Inflammatory macrophage (primary cell): ENCODE results near the gene MAN2B2.
"Not testable (repeated sequence)": the region's sequence is repeated elsewhere in the genome, so short reads cannot be mapped to it uniquely, and the experiment has no call there.

ENCODE experiments used
- DNase-seq, 2 donors: peaks; one replicate each; pipeline ENCODE4 v3.0.0-alpha.2; 2020 to 2022

MAN2B2 gene

DNA sequence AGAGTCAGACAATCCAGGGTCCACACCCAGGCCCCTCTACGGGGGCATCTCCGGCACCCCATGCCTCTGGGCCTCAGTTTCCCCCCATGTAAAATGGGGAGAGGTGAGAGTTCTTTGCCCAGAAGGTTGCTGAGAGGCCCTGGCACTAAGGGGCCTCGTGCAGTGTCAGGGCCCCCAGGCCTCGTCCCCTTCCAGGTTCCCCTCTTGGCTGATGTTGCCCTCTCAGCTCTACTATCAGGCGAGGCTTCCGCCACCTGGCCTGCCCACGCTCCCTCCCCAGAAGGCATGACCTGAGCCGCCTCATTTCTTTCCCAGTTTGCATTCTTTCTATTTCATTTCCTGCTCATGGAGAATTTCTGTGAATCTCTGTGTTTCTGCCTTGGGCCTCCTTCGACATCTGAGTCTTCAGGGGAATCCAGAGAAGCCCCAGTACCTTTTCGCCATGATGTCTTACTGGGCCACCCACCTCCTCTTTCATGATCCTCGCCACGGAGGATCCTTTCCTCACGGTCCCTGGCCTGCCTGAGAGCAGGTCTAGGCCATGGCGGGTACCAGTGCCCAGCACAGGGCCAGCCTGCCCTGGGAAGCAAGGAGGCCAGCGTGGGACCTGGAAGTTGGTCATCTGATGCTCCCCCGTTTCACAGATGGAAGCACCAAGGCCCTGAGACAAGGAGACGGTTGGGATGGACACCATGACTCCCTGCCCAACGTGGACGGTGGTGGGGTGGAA, 43.6 kb downstream of the MAN2B2 start:
- no peak for DNase-seq

DNA sequence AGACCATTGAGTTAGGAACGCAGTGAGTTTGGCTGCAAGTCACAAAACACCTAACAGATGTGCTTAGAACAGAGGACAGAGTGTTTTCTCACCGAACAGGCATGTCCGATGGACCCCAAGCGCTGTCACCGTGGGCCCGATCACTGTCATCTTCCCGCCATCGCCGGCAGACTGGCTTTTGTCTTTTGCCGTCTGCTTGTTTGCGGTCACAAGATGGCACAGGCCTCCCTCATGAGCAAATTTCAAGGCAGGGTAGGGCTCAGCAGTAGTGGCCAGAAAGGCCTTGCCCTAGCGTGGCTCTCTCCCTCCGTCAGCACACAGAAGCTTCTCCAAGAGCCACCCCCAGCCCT, 44.1 kb downstream of the MAN2B2 start:
- no peak for DNase-seq

DNA sequence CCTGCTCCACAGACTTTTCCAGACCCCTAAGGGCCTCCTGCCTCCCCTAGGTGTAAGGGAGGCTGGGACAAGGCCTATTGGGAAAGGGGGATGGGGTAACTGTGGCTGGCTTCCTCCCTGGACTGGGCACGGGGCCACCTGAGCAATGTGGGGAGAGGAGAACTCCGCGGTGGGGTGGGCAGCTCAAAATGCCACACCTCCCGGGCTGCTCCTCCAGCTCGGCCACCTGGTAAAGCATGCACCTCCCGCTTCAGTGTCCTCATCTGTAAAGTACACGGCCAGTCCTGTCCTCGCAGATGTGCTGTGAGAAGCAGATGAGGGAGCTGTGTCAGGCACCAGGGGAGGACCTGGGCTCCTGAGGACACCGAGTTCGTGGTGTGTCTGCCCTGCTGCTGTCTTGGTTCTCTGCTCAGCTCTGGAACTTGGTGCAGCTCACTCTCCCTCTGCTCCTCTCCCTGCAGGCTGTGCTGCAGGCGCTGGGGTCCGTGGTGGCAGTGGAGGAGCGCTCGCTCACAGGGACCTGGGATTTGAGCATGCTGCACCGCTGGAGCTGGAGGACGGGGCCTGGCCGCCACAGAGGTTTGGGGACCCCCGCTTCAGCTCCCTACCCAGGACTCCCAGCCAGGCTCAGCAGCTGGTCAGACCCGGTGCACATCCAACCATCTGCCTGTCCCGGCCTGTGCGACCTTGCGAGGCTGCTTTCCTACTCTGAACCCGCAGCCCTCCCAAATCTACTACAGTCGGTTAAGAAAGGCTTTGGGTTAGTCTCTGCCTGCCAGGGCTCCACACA, 44.7 kb downstream of the MAN2B2 start:
- no peak for DNase-seq

DNA sequence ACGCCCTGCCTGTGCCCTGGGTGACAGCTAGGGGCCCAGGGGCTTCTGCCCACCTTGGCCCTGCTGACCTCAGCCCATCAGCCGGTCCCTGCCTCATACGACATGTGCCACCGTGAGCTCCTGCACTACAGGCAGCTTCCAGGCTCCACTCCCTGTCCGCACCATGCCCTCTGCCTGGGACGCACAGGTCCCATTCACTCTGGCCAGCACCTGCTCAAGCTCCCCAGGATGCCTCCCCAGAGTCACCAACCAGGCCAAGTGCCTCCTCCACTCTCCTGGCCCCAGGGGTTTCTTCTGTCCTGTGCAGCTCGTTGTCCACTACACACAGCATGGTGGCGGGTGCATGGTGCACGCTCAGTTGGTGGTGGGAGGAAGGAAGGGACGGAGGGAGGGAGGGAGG, 45.3 kb downstream of the MAN2B2 start:
- DNase-seq = no peak

DNA sequence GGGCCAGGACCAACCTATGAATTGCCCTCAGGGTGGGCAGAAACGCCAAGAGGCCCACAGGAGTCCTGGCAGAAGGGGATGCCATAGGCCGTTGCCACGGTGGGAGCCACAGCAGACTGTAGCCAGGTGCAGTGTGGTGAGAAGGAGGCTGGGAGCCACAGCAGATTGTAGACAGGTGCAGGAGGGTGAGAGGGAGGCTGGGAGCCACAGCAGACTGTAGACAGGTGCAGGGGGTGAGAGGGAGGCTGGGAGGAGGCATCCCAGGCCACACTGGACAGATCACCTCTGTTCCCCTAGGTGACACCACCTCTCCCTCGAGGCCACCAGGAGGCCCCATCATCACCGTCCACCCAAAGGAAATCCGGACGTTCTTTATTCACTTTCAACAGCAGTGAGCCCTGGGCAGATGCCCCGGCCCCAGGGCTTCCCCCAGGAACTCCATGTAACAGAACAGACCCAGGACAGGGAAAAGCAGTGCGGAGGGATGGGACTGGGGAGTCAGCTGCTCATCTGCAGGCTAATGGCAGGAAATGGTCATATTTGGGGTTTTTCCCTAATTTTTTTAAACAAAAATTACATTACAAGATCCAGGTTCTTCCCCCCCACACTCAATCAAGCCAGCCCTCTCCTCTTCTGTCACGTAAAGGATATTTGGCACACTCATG, 46.0 kb downstream of the MAN2B2 start:
- DNase-seq = no peak

DNA sequence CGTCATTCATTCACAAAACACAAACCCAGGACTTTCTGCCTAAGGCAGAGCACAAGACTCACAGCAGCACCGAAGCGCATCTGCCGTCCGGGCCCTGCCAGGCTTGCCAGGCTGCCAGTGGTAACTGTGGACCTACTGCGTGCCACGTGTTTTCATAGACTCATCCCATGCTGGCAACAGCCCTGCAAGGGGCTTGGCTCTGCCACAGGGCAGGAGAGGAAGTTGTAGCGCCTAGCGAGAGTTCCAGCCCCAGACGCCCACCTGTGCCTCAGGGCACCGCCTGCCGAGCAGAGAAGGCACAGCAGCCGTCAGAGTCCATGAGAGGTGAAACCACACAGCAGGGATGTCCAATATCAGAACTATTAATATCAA, 46.6 kb downstream of the MAN2B2 start:
- no peak for DNase-seq

DNA sequence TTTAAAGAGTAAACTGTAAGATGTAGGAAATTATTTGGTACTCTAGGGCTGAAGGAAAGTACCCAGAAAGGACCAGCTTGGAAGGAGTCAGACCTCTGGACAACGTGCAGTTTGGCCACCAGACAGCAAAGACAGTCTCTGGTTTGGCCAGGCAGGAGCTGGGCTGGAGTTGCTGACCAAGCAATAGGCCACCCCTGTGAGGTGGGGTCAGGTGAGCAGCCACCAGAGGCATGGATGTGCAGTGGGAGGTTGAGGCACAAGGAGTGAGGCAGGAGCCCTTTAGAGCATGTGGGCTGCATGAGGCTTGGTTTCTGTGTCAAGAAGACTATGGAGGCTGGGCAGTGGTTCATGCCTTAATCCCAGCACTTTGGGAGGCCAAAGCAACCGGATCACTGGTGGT, 47.8 kb downstream of the MAN2B2 start:
- DNase-seq = no peak

DNA sequence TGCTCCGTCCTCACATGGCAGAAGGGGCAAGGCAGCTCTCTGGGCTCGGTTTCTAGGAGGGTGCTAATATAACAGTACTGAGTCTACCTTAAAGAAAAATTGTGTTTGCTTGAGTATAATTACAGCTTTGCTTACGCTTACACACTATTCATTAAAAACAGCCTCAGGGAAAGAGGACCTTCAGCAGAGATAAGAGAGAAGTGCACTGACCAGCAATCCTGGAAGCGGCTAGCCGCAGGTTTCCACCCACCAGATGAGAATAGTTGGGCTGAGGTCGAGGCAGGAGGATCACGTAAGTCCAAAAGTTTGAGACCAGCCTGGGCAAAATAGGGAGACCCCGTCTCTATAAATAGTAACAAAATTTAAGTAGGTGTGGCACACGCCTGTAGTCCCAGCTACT, 50.3 kb downstream of the MAN2B2 start:
- DNase-seq = no peak

DNA sequence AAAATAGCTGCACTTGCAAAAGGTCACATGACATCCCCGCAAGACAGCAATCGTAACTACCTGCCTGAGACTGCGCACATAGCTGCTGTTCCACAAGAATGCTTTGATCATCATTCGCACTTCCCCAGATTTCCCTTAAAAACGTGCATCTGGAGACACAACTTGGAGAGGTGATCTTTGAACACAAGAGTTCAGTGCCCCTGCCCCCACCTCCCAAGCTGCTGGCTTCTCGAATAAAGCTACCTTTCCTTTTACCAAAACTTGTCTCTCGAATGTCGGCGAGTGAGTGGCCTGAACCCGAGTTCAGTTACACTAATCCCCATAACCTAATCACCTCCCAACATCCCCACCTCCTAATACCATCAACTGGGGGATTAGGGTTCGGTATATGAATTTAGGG, 51.1 kb downstream of the MAN2B2 start:
- no peak for DNase-seq

DNA sequence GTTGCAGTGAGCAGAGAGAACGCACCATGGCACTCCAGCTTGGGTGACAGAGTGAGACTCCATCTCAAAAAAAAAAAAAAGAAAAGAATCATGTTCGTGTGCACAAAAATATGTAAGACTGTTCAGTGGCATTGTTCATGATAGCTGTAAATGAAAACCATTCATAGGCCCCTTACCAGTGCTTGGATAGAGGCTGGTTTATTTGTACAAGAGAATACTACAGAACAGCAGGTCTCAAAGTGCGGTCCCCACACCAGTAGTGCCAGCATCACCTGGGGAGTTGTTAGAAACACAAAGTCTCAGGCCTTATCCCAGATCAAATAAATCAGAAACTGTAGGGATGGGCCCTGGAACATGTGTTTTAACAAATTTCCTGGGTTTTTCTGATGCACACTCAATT, 52.8 kb downstream of the MAN2B2 start:
- no peak for DNase-seq

DNA sequence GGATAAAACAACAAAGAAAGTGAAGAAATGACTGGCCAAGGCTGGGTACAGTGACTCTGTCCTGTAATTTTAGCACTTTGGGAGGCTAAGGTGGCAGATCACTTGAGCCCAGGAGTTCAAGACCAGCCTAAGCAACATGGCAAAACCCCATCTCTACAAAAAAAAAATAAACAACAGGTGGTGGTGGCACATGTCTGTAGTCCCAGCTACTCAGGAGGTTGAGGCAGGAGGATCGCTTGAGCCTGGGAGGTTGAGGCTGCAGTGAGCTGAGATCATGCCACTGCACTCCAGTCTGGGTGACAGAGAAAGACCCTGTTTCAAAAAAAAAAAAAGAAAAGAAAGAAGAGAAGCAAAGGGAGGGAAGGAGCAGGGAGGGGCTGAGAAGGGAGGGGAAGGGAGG, 53.5 kb downstream of the MAN2B2 start:
- not testable (repeated sequence) for DNase-seq

DNA sequence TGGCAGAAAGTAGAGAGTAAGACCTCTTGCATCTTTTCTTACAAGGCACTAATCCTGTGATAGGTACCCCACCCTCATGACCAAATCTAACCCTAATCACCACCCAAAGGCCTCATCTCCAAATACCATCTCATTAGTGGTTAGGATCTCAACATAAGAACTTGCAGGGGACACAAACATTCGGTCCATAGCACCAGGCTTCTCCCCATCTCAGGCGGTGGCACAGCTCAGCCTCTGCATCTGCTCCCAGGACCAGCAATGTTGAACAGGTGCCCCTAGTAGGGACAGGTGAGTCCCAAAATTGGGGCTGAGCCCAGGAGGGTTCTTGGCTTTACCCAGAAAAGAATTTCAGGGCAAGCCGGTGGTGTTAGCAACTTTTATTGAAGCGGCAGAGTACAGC, 57.1 kb downstream of the MAN2B2 start:
- no peak for DNase-seq

DNA sequence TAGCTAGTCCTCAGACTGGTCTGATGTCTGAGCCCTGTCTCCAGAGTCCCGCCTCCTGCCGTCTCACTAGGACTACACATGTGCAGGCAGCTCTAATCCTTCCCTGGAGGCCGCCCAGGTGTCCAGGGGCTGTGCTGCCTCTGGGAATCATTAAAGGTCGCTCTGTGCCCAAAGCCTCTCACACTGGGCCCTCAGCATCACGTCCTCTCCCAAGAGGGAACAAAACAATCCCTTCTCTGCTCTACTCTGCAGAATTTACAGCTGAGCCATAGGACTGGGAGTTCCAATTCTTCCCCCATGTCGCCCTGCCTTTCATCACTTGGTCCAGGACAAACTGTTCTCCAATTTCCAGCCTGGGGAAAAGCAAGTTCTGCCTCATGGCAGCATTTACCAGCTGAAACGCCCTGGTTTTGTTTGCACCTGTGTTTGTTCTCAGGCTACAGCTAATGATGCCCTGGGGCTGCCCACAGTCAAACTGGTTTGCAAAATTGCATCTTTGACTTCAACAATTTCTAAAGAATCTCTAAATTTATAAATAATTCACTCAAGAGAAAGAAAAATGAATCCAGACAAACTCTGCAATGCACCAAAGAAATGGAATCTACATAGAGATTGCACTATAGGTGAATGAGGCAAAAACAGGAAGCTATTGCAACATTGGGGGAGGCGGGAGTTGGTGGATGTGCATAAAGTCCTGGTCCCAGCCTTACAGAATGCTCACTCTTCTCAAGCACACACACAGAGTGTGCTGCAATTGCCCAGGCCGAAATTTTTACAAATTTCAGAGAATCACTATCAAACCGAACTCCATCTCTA, 58.3 kb downstream of the MAN2B2 start:
- peak; percentile 89 to 90 for DNase-seq

DNA sequence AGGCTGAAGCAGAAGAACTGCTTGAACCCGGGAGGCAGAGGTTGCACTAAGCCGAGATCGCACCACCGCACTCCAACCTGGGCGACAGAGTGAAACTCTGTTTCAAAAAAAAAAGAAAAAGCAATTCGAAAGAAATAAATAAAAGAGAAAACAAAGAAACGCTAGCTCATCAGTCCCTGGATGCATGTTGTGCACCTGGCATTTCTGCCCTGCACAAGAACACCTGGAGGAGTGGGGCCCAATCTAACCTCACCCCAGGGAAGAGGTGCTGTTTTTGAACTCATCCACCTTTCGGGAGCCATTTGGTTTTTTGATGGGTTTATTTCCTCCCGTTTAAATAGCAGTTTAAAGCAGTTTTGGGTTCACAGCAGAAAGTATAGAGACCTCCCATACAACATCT, 59.8 kb downstream of the MAN2B2 start:
- DNase-seq = no peak

DNA sequence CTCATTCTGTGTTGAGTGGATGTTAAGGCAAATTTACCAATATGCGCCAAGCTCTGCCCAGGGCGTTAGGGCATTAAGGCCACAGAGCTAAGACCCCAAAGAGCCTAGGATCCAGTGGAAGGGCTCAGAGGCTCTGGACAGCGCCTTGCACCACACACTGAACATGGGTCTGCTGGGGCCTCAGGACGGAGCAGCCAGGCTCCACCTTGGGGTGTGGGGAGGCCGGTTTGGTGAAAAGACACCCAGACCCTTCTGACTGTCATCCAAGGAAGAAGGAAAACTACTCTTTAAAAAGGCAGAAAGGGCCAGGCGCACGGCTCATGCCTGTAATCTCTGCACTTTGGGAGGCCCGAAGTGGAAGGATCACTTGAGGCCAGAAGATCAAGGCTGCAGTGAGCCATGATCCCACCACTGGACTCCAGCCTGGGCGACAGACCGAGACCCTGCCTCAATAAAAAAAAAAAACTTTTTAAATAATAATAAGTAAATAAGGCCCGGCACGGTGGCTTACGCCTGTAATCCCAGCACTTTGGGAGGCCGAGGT, 64.2 kb downstream of the MAN2B2 start:
- no peak for DNase-seq

DNA sequence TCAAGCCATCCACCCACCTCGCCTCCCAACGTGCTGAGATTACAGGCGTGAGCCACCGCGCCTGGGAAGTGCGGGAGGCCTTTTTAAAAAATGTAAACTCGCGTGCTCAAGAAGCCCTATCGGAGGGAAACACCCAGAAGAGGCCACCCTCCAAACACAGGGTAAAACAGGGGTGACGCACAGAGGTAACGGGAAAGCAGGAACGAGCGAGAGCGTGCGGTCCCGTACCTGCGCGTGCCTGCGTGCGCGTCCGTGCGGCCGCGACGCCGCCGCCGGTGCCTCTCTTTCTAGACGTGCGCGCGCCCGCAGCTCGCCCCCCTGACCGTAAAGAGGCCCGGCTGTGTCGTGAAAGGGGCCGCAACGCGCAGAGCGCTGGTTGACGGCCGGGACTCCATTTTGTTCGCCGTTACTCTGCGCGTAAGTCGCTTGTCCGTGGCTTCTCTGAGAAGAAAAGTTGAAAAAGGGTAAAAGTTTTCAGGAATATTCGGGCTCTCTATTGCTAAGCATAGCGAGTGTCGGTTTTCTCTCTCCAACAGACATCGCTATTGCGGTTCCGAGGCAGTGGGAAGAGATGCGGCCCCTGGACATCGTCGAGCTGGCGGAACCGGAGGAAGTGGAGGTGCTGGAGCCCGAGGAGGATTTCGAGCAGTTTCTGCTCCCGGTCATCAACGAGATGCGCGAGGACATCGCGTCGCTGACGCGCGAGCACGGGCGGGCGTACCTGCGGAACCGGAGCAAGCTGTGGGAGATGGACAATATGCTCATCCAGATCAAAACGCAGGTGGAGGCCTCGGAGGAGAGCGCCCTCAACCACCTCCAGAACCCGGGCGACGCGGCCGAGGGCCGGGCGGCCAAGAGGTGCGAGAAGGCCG, 65.5 kb downstream of the MAN2B2 start, which contains the start of gene MRFAP1:
TSS of gene MRFAP1 (plus strand) at position 394 of the 872 bp plus-strand sequence. CDS start at position 572, 178 bp downstream.
- DNase-seq = peak; percentile 93 to 95

DNA sequence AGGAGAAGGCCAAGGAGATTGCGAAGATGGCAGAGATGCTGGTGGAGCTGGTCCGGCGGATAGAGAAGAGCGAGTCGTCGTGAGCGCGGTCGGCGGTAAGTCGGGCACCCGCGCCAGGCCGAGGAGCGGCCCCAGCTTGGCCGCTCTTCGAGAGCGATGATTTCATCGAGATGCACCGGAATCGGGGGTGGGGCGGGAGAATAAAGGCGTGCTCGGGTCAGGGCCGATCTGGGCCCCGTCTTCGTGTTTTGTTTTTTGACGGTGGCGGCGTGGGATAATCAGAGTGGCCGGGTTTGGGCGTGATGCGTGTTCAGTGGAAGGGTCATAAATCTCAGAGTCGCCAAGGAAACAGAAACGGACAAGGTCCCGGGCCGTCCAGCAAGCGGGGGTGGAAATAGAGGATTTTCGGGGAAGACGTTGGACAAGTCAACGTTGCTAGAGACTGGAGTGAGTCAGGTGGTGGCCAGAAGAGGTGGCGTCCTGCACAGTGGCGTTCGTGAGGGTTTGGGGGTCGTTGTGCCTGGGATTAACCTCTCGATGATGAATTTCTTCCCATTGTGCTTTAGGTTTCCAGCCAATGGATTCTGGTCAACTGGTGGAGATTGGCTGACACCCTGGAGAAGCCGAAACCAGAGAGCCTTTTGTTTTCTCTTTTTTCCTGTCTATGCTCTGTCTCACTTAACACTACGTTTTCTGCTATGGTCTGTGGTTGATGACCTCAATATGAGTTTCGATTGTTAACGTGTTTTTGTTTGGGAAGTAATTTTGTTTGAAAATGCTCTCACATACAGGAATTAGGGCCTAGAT, 66.4 kb downstream of the MAN2B2 start:
- peak; percentile 15 to 34 for DNase-seq

DNA sequence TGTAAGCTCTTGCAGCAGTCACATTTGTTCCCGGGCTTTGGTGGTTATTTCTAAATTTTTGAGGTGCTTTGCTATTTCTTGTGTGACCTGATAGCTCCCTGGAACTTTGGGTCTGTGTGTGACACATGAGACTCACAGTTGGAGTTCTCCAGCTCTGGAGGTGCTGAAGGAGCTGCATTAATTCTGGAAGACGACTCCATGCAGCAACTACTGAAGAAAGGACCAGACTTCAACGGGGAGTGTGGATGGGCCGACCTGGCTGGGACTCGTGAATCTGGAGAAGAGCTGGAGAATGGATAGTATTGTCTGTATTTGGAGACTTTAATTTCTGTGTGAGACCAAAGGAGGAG, 67.0 kb downstream of the MAN2B2 start:
- DNase-seq = no peak

DNA sequence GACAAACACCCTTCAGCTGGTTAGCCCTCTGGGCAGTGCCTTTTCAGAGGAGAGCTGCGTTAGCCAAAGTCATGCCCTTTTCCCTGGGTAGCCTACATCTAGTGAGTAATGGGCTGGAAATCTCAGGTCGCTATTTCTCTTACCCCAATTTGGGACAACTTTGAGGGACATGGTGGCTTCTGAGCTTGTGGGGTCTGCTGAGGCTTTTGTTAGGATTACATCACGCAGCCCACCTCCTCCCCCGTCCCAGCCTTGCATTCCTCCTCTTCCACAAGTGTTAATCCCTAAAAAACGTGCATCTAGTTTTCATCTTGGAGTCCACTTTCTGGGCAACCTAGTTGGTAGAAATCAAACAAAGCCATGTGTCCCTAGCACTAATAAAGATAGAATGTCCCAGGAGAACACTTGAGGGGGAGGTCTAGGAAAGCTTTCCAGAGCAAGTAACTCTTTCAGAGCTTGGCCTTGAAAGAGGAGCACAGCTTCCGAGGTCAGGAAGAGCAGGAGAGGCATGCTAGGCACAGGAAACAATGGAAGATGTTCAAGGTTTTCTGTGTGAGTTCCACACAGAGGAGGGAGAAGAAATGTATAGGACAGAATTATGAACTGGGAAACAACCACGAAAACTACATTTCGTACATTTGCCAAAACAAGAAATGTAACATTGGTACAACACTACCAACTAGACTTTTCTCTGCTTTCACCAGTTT, 68.3 kb downstream of the MAN2B2 start:
- DNase-seq = no peak
